HL-60 (cell line): ENCODE measurements around the gene S100A5.

Experiments
- CTCF ChIP-seq: IDR thresholded peaks from one replicate; pipeline ENCODE4 v1.5.1; 2011; ENCODE audit warnings: low read length, control low read depth, inconsistent platforms; ENCODE audit not compliant: insufficient read depth
- POLR2AphosphoS5 ChIP-seq: IDR thresholded peaks from 2 replicates; pipeline ENCODE4 v1.6.1; 2012; ENCODE audit warnings: low read depth
- TF ChIP-seq, protein P1 (sequence below): IDR thresholded peaks from 2 replicates; pipeline ENCODE4 v1.6.1; 2012; ENCODE audit warnings: low read depth; ENCODE audit not compliant: insufficient replicate concordance

DNA sequence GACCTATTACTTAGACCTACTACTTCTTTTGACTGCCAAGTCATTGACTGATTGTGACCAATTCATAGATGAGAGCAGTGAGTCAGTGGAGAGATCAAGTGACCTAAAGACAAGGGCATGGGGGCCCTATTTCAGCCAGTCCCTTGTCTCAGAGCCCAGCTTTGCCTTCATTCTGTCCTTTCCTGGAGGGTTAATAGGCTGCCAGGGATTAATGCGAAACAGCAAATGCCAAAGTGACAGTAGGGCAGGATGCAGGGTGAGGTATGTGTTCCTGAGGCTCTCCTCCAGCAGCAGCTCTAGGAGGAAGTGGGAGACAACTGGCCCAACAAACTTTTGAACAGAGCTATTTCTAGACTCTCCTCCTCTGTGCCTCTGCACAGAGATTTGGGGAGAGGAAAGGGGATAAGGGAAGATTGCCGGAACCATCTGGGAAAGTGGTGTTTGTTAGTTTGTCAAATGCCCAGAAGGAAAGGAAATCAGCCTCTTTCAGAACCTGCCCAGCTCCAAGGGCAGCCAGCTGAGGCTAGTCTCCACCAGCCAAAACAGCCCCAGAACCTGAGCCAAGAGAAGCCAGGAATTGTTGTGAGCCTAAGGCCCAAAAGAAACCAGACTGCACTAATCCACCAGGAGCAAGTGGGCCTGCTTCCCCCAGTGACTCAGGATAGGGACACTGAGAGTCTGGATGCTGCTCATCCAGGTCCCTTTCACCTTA lies 13.3 kb upstream of the S100A5 start:
- TF ChIP-seq CTCF (no peak), POLR2AphosphoS5 (no peak)
- TF ChIP-seq, protein P1, sequence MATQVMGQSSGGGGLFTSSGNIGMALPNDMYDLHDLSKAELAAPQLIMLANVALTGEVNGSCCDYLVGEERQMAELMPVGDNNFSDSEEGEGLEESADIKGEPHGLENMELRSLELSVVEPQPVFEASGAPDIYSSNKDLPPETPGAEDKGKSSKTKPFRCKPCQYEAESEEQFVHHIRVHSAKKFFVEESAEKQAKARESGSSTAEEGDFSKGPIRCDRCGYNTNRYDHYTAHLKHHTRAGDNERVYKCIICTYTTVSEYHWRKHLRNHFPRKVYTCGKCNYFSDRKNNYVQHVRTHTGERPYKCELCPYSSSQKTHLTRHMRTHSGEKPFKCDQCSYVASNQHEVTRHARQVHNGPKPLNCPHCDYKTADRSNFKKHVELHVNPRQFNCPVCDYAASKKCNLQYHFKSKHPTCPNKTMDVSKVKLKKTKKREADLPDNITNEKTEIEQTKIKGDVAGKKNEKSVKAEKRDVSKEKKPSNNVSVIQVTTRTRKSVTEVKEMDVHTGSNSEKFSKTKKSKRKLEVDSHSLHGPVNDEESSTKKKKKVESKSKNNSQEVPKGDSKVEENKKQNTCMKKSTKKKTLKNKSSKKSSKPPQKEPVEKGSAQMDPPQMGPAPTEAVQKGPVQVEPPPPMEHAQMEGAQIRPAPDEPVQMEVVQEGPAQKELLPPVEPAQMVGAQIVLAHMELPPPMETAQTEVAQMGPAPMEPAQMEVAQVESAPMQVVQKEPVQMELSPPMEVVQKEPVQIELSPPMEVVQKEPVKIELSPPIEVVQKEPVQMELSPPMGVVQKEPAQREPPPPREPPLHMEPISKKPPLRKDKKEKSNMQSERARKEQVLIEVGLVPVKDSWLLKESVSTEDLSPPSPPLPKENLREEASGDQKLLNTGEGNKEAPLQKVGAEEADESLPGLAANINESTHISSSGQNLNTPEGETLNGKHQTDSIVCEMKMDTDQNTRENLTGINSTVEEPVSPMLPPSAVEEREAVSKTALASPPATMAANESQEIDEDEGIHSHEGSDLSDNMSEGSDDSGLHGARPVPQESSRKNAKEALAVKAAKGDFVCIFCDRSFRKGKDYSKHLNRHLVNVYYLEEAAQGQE: no peak
